Esophagus muscularis mucosa (tissue), 4 donors: ENCODE data around the gene GCNT1. TPM values are rescaled to one million over a fixed set of nuclear protein-coding genes. Genes with fewer than 3 reads are reported as not detected.

Source experiments
- DNase-seq: peaks from one replicate; pipeline ENCODE4 v3.0.0-alpha.2; 2017; ENCODE audit errors: extremely low spot score
- H3K27ac ChIP-seq, 4 donors: fragments of 200-600 bp; sonication (generic); replicated peaks in 1 of 4; 1 replicate in 3 of 4; 2 replicates in 1 of 4; pipeline ENCODE4 v1.5.1; 2016 to 2019; ENCODE audit warnings: mild to moderate bottlenecking in 1 of 4
- H3K27me3 ChIP-seq, 4 donors: fragments of 200-600 bp; sonication (generic); one replicate each; pipeline versions ENCODE4 v1.5.1 to v1.6.0; 2016 to 2019
- H3K36me3 ChIP-seq, 4 donors: fragments of 200-600 bp; sonication (generic); one replicate each; pipeline ENCODE4 v1.5.1; 2016 to 2019
- H3K4me1 ChIP-seq, 4 donors: fragments of 200-600 bp; sonication (generic); one replicate each; pipeline ENCODE4 v1.5.1; 2016 to 2019
- H3K4me3 ChIP-seq, 4 donors: fragments of 200-600 bp; sonication (generic); 1 replicate in 2 of 4; 2 replicates in 2 of 4; pipeline ENCODE4 v1.5.1; 2016 to 2019; ENCODE audit warnings: mild to moderate bottlenecking in 4 of 4, moderate library complexity in 1 of 4
- H3K9me3 ChIP-seq, 4 donors: fragments of 200-600 bp; sonication (generic); 1 replicate in 3 of 4; 2 replicates in 1 of 4; pipeline ENCODE4 v1.5.1; 2016 to 2019
- EP300 ChIP-seq: sonication (generic); formaldehyde crosslinking; IDR thresholded peaks from one replicate; pipeline ENCODE4 v1.6.1; 2017; ENCODE audit warnings: antibody characterized with exemption
- POLR2A ChIP-seq: fragments of 450-650 bp; IDR thresholded peaks from one replicate; pipeline ENCODE4 v1.6.1; 2017; ENCODE audit warnings: antibody characterized with exemption, moderate library complexity, mild to moderate bottlenecking, low read depth
- POLR2AphosphoS5 ChIP-seq, 2 donors: sonication (generic); formaldehyde crosslinking; IDR thresholded peaks; one replicate each; pipeline ENCODE4 v1.6.1; 2017; ENCODE audit warnings: antibody characterized with exemption in 2 of 2
- WGBS: methylation state at CpG from one replicate; pipeline ENCODE4 v1.1.5; 2018; 5-methylcytosine and 5-hydroxymethylcytosine counted together
- intact Hi-C: fragments of 100-400 bp; cut with DNase I; formaldehyde crosslinking; loops from one replicate; pipeline ENCODE4 v1.15.1; 2023
- total RNA-seq, 4 donors: library from RNA; depleted of rRNA; stranded (reverse); fragments of >200 nt; gene quantifications; one replicate each; pipeline versions ENCODE4 v1.1.0 to v1.2.1, GENCODE V29; 2016
- TF ChIP-seq, protein P1 (sequence below), 3 experiments: fragments of 200-600 bp in 2 of 3; fragments of 450-650 bp in 1 of 3; sonication (generic) in 2 of 3; IDR thresholded peaks; one replicate each; pipeline ENCODE4 v1.5.1; 2017 to 2019; ENCODE audit warnings: antibody characterized with exemption in 3 of 3, mild to moderate bottlenecking in 2 of 3, moderate library complexity in 1 of 3

GCNT1 gene
- total RNA-seq, 4 donors from 2014 or later = 1.2 to 6.5 (median 3.3) TPM

DNA sequence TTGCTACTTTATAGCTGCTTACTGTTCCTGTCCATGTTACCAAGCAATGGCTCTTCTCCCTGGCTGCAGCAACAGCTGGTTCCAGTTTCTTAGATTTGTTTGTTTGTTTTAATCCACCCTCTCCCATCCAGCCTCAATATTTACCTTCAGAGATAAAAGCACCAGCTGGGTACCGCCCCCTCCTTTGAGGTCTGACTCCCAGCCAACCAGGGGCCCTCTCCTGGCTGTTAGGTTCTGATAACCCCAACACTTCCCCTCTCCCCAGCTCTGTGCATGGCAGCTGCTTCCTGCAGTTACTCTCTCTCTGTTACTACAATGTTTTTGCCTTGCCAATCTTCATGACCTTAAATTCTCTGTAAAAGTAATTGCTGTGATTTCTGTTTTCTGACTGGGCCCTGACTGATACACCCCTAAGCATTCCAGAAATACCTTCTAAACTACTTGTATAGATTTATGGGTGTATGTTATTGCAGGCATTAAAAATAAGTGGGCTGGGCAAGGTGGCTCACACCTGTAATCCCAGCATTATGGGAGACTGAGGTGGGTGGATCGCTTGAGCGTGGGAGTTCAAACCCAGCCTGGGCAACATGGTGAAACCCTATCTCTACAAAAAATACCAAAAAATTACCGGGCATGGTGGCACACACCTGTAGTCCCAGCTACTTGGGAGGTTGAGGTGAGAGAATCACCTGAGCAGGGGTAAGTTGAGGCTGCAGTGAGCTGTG lies 2.6 kb upstream of the GCNT1 start:
- DNase-seq = no peak
- Histone ChIP-seq H3K4me1 (peaks cover 16 to 23% (median 20%) of the 10 kb centered on the region in 4 donors), H3K27ac (no peak overlapping the region), H3K36me3 (no peaks in the 10 kb centered on the region), H3K27me3 (peaks cover 0 to 6% (median 0%) of the 10 kb centered on the region in 4 donors), H3K4me3 (no peak overlapping the region), H3K9me3 (no peaks in the 10 kb centered on the region)
- intact Hi-C loops = no loop called here
- 68% methylated on average over 4 of the region's 4 CpGs for WGBS
- TF ChIP-seq POLR2AphosphoS5 (IDR thresholded peaks at IDR 0.05) = no peak
- TF ChIP-seq EP300 = no peak
- TF ChIP-seq, protein P1, sequence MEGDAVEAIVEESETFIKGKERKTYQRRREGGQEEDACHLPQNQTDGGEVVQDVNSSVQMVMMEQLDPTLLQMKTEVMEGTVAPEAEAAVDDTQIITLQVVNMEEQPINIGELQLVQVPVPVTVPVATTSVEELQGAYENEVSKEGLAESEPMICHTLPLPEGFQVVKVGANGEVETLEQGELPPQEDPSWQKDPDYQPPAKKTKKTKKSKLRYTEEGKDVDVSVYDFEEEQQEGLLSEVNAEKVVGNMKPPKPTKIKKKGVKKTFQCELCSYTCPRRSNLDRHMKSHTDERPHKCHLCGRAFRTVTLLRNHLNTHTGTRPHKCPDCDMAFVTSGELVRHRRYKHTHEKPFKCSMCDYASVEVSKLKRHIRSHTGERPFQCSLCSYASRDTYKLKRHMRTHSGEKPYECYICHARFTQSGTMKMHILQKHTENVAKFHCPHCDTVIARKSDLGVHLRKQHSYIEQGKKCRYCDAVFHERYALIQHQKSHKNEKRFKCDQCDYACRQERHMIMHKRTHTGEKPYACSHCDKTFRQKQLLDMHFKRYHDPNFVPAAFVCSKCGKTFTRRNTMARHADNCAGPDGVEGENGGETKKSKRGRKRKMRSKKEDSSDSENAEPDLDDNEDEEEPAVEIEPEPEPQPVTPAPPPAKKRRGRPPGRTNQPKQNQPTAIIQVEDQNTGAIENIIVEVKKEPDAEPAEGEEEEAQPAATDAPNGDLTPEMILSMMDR (IDR thresholded peaks at IDR 0.05) = no peak
- TF ChIP-seq POLR2A = no peak

DNA sequence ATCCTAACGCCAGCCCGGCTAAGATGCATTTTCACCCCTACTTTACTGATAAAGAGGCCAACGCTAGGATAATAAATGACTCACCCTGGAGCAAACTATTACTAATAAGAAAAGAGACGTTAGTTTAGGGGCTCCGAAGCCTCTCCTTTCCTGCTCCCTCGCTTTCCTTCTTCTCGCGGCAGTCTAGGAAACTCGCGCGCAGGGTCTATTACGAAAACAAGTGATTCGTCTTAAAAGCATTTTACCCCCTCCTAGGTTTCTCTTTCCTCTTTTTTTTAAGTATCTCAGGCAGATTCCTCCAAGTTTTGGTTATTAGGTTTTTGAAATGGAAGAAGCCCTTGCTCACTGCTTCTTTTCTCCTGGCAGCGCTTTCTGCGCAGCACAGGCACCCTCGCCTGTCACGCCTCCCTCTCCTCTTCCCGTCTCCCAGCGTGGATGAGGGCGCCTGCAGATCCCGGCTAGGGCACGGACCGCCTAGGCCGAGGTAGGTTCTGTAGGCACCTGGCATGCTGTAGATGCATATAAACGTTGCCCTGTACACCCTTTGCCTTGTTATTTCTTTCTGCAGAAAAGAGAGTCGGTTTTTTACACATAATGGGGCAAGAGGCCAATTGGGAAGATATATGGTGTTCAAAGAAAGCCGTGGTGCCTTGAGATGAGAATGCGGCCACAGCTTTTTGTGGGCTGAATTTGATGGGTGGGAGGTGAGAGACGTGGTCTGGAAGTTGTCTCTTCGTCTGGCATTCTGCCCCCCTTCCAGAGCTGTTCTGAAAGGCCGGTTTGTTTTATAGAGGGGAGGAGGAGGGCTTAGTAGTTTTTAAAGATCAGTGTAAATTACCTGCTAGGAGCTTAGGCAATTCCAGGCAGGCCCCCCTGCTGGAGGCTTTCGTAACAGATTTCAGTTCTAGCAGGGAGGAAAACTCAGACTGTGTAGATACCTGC lies 983 bp downstream of the GCNT1 start:
- peaks cover 0 to 6% (median 0%) of the 10 kb centered on the region in 4 donors for H3K27me3 ChIP-seq
- TF ChIP-seq EP300 (no peak), POLR2A (no peak), POLR2AphosphoS5 (IDR thresholded peaks at IDR 0.05) (no peak)
- TF ChIP-seq, protein P1 (IDR thresholded peaks at IDR 0.05) = no peak
- 4% methylated on average over 32 of the region's 32 CpGs for WGBS
- no peak for DNase-seq
- intact Hi-C loops = no loop called here
- H3K4me3 ChIP-seq = peak overlapping the region; percentile 56 to 70 (median 62)
- H3K4me1 ChIP-seq = peaks cover 16 to 23% (median 20%) of the 10 kb centered on the region in 4 donors
- peak overlapping the region in 3 of 4 donors; percentile 16 to 47 (median 19) for H3K27ac ChIP-seq
- no peaks in the 10 kb centered on the region for H3K36me3 ChIP-seq
- H3K9me3 ChIP-seq = no peaks in the 10 kb centered on the region

GRCh38 chr9:76462126-76462525 lies 3.1 kb downstream of the GCNT1 start:
- Histone ChIP-seq H3K36me3 (no peaks in the 10 kb centered on the region), H3K4me1 (peaks cover 16 to 23% (median 20%) of the 10 kb centered on the region in 4 donors), H3K9me3 (no peaks in the 10 kb centered on the region), H3K4me3 (no peak overlapping the region), H3K27ac (no peak overlapping the region), H3K27me3 (peaks cover 0 to 6% (median 0%) of the 10 kb centered on the region in 4 donors)
- no peak for TF ChIP-seq POLR2AphosphoS5 (IDR thresholded peaks at IDR 0.05)
- no peak for TF ChIP-seq EP300
- TF ChIP-seq, protein P1 (IDR thresholded peaks at IDR 0.05) = no peak
- no peak for TF ChIP-seq POLR2A
- WGBS = 62% methylated on average over 1 of the region's 1 CpG
- no peak for DNase-seq
- intact Hi-C loops = no loop called here

DNA sequence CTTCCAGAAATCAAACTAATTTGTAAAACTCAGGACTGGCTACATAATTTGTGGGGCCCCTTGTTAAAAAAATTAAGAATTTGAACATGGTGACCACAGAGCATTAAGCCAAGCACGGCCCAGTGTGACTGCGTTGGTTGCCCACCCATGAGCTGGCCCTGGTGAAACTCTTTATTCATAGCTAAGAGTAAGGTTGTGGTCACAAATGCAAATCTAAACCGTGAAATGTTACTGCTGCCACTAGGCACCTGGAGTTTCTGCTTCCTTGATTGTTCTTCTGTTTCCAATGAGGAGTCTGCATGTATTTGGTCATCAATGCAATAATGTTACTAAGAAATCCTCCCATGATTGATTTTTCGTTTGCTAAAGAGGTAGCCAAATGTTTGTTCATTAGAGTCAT lies 4.2 kb downstream of the GCNT1 start:
- no peak overlapping the region for H3K4me3 ChIP-seq
- no peaks in the 10 kb centered on the region for H3K9me3 ChIP-seq
- no peak overlapping the region for H3K27ac ChIP-seq
- peaks cover 0 to 6% (median 0%) of the 10 kb centered on the region in 4 donors for H3K27me3 ChIP-seq
- TF ChIP-seq POLR2AphosphoS5 (IDR thresholded peaks at IDR 0.05) = no peak
- TF ChIP-seq, protein P1 (IDR thresholded peaks at IDR 0.05) = no peak
- TF ChIP-seq EP300 = no peak
- TF ChIP-seq POLR2A = no peak
- intact Hi-C loops = no loop called here
- WGBS = 94% methylated on average over 4 of the region's 4 CpGs
- peaks cover 16 to 23% (median 20%) of the 10 kb centered on the region in 4 donors for H3K4me1 ChIP-seq
- DNase-seq = no peak
- no peaks in the 10 kb centered on the region for H3K36me3 ChIP-seq
